PC-3 (cell line): Measurements from ENCODE around the gene LGALS7B. TPM values are rescaled to one million over a fixed set of nuclear protein-coding genes. Genes with fewer than 3 reads are reported as not detected.

Source experiments
- ATAC-seq: fragments of 200-7000 bp; cut with Tn5 transposase; 2 replicates; pipeline ENCODE4 v1.9.1; 2020; ENCODE audit warnings: mild to moderate bottlenecking, moderate library complexity
- BruUV-seq: library from RNA; stranded (reverse); fragments of 400-500 nt; replicated peaks from 2 replicates; lab custom pipeline; 2021; lab: Mats Ljungman, UMichigan
- CTCF ChIA-PET: fragments of 300-600 bp; sonication (Branson Sonifier 250); formaldehyde crosslinking; loops from one replicate; lab custom pipeline; 2022; ENCODE audit warnings: antibody characterized with exemption; lab: Charles Lee
- POLR2A ChIA-PET: fragments of 300-600 bp; sonication (Branson Sonifier 250); formaldehyde crosslinking; loops from one replicate; lab custom pipeline; 2022; ENCODE audit warnings: antibody characterized with exemption; ENCODE audit not compliant: unreplicated experiment; lab: Charles Lee
- DNase-seq: peaks from one replicate; pipeline ENCODE4 v3.0.0-alpha.2; 2015
- H2AFZ ChIP-seq: fragments of 300-600 bp; sonication (generic); 2 replicates; pipeline ENCODE4 v1.6.0; 2016; ENCODE audit warnings: antibody characterized with exemption, low read length
- H3F3A ChIP-seq: fragments of 300-600 bp; sonication (generic); one replicate; pipeline ENCODE4 v1.6.0; 2017; ENCODE audit warnings: antibody characterized with exemption, low read length, control low read depth, mild to moderate bottlenecking; ENCODE audit not compliant: unreplicated experiment
- H3K27ac ChIP-seq: fragments of 300-600 bp; sonication (generic); 2 replicates; pipeline ENCODE4 v1.5.1; 2016; ENCODE audit warnings: mild to moderate bottlenecking, low read length
- H3K27me3 ChIP-seq: fragments of 300-600 bp; sonication (generic); 2 replicates; pipeline ENCODE4 v1.6.1; 2016; ENCODE audit warnings: low read length, mixed read lengths
- H3K36me3 ChIP-seq: fragments of 300-600 bp; sonication (generic); 2 replicates; pipeline ENCODE4 v1.6.1; 2016; ENCODE audit warnings: low read depth, mixed run types, low read length, mixed read lengths
- H3K4me1 ChIP-seq: fragments of 300-600 bp; sonication (generic); 2 replicates; pipeline ENCODE4 v1.5.1; 2016; ENCODE audit warnings: low read length; ENCODE audit not compliant: insufficient read depth
- H3K4me2 ChIP-seq: fragments of 300-600 bp; sonication (generic); 2 replicates; pipeline ENCODE4 v1.6.0; 2016; ENCODE audit warnings: low read length
- H3K4me3 ChIP-seq: fragments of 300-600 bp; sonication (generic); 2 replicates; pipeline ENCODE4 v1.5.1; 2016; ENCODE audit warnings: mild to moderate bottlenecking, low read length, mixed read lengths
- H3K79me2 ChIP-seq: fragments of 300-600 bp; sonication (generic); 2 replicates; pipeline ENCODE4 v1.6.1; 2017; ENCODE audit warnings: low read length, mixed read lengths
- H3K9ac ChIP-seq: fragments of 300-600 bp; sonication (generic); 2 replicates; pipeline ENCODE4 v1.6.0; 2016; ENCODE audit warnings: mild to moderate bottlenecking, low read length
- H3K9me2 ChIP-seq: fragments of 300-600 bp; sonication (generic); replicated peaks from 2 replicates; pipeline ENCODE4 v1.6.1; 2016; ENCODE audit warnings: mixed run types, low read length, mixed read lengths
- H3K9me3 ChIP-seq: fragments of 300-600 bp; sonication (generic); 2 replicates; pipeline ENCODE4 v1.6.1; 2016; ENCODE audit warnings: low read length, mixed read lengths
- H4K20me1 ChIP-seq: fragments of 300-600 bp; sonication (generic); 2 replicates; pipeline ENCODE4 v1.6.1; 2016; ENCODE audit warnings: low read length, mixed read lengths
- CTCF ChIP-seq: fragments of 300-600 bp; sonication (generic); conservative IDR thresholded peaks from 2 replicates; pipeline ENCODE4 v1.5.1; 2017; ENCODE audit warnings: antibody characterized with exemption, low read depth, mild to moderate bottlenecking, low read length
- EZH2 ChIP-seq: fragments of 300-600 bp; sonication (generic); IDR thresholded peaks from one replicate; pipeline ENCODE4 v1.6.1; 2017; ENCODE audit warnings: antibody characterized with exemption, mild to moderate bottlenecking, low read length; ENCODE audit not compliant: unreplicated experiment
- EZH2phosphoT487 ChIP-seq: fragments of 300-600 bp; sonication (generic); IDR thresholded peaks from 2 replicates; pipeline ENCODE4 v1.6.1; 2018; ENCODE audit warnings: mild to moderate bottlenecking, antibody characterized with exemption, low read length, borderline replicate concordance
- intact Hi-C: fragments of 100-400 bp; cut with micrococcal nuclease; formaldehyde crosslinking; loops from 2 replicates; pipeline ENCODE4 v1.9.0; 2023
- total RNA-seq: library from RNA; depleted of rRNA; stranded (reverse); fragments of >200 nt; gene quantifications from 2 replicates; pipeline ENCODE4 v1.2.3, GENCODE V29; 2014

Gene LGALS7B
- total RNA-seq, 1 experiment from 2014 or later = not detected

- Histone ChIP-seq H3K4me2 (no peak overlapping the region), H3K79me2 (no peaks in the 10 kb centered on the region), H3F3A (no peaks in the 10 kb centered on the region), H3K36me3 (no peaks in the 10 kb centered on the region), H3K27me3 (no peaks in the 10 kb centered on the region), H3K9ac (no peak overlapping the region), H3K9me2 (no peaks in the 10 kb centered on the region), H3K9me3 (no peaks in the 10 kb centered on the region), H3K27ac (no peak overlapping the region), H4K20me1 (no peaks in the 10 kb centered on the region), H3K4me3 (no peak overlapping the region), H3K4me1 (no peaks in the 10 kb centered on the region), H2AFZ (no peak overlapping the region)
- no peak for DNase-seq
- BruUV-seq = no TSS peak
- CTCF ChIA-PET = no interaction called here
- TF ChIP-seq CTCF (no peak), EZH2phosphoT487 (no peak), EZH2 (no peak)
- ATAC-seq = no peak
- intact Hi-C loops = no loop called here
- POLR2A ChIA-PET = no interaction called here
Observed at GRCh38 chr19:38763795-38764220, 25.2 kb upstream of the LGALS7B start.

DNA sequence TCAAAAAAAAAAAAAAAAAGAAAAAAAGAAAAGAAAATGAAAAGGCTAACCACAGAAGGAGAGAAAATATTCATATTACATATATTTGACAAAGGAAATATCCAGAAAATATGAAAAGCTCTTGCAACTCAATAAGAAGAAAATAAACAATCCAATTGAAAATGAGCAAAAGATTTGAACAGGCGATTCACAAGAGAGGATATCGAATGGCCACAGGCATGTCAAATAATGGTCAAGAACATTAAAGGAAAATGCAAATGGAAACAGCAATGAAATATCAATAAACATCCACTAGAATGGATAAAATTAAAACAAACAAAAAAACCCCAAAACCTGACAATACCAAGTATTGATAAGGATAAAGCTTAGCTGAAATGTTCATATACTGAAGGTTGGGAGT, 23.8 kb upstream of the LGALS7B start:
- ChIA-PET CTCF (interaction anchor here (0.7 kb wide), 1 partner anchor 72 kb away, joined by 3 read pairs; no protein-coding TSS in a partner anchor), POLR2A (interaction anchor here (0.7 kb wide), 1 partner anchor 39 kb away, joined by 3 read pairs; no protein-coding TSS in a partner anchor)
- TF ChIP-seq EZH2 = no peak
- TF ChIP-seq EZH2phosphoT487 = no peak
- no peak for TF ChIP-seq CTCF
- no peaks in the 10 kb centered on the region for H3F3A ChIP-seq
- no peaks in the 10 kb centered on the region for H4K20me1 ChIP-seq
- H3K4me3 ChIP-seq = no peak overlapping the region
- H3K9me2 ChIP-seq = no peaks in the 10 kb centered on the region
- H3K79me2 ChIP-seq = no peaks in the 10 kb centered on the region
- no peaks in the 10 kb centered on the region for H3K9me3 ChIP-seq
- no peak overlapping the region for H3K9ac ChIP-seq
- H3K4me1 ChIP-seq = no peaks in the 10 kb centered on the region
- no peak overlapping the region for H3K4me2 ChIP-seq
- no peaks in the 10 kb centered on the region for H3K27me3 ChIP-seq
- no peak overlapping the region for H2AFZ ChIP-seq
- ATAC-seq (no peak), DNase-seq (no peak)
- BruUV-seq = no TSS peak
- H3K27ac ChIP-seq = no peak overlapping the region
- no peaks in the 10 kb centered on the region for H3K36me3 ChIP-seq
- intact Hi-C loops = no loop called here

GRCh38 chr19:38766276-38767047, 22.5 kb upstream of the LGALS7B start:
- Histone ChIP-seq H3K4me1 (no peaks in the 10 kb centered on the region), H3K9me2 (no peaks in the 10 kb centered on the region), H3F3A (no peaks in the 10 kb centered on the region), H3K9ac (no peak overlapping the region), H4K20me1 (no peaks in the 10 kb centered on the region), H3K27me3 (no peaks in the 10 kb centered on the region), H2AFZ (no peak overlapping the region), H3K27ac (no peak overlapping the region), H3K79me2 (no peaks in the 10 kb centered on the region), H3K4me2 (no peak overlapping the region), H3K9me3 (no peaks in the 10 kb centered on the region), H3K36me3 (no peaks in the 10 kb centered on the region), H3K4me3 (no peak overlapping the region)
- POLR2A ChIA-PET = no interaction called here
- DNase-seq = no peak
- CTCF ChIA-PET = no interaction called here
- ATAC-seq = no peak
- no TSS peak for BruUV-seq
- no peak for TF ChIP-seq EZH2
- no peak for TF ChIP-seq EZH2phosphoT487
- TF ChIP-seq CTCF = no peak
- intact Hi-C loops = no loop called here
